NCI-H2107 treated with DMSO at 0.1 percent for 48 hours (cell line): ENCODE results near the gene GNRH2.
"Not testable (repeated sequence)": the region's sequence is repeated elsewhere in the genome, so short reads cannot be mapped to it uniquely, and the experiment has no call there.

Experiments
- DNase-seq: peaks from one replicate; lab custom pipeline; 2025; ENCODE audit not compliant: unreplicated experiment; lab: John Stamatoyannopoulos, UW

The GNRH2 gene

DNA sequence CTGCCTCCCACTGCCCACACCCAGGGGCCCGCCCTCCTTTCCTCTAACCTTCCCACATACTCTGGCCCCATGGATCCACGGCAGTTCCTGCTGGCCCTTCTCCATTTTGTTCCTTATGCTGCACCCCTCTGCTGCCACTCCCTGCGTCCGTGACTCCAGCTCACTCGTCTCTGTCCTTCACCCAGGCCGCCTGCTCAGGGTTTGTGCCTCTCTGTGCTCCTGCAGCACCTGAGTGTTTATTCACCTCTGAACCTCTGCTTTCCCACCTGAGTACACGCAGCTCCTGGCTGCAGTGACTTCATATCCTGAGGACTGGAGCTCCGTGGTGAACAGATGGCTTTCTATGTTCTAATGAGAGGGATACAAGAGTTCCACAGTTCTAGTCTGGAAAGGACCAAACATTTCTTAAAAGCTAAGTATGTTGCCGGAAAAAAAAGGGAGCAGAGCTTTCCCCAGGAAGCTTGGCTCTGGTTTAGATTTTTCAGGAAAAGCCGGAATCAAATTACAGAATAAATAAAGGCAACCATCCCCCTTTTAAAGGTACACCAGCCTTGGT lies 1.5 kb upstream of the GNRH2 start:
- DNase-seq: no peak

GRCh38 chr20:3042625-3043024 lies 797 bp upstream of the GNRH2 start:
- DNase-seq: no peak

DNA sequence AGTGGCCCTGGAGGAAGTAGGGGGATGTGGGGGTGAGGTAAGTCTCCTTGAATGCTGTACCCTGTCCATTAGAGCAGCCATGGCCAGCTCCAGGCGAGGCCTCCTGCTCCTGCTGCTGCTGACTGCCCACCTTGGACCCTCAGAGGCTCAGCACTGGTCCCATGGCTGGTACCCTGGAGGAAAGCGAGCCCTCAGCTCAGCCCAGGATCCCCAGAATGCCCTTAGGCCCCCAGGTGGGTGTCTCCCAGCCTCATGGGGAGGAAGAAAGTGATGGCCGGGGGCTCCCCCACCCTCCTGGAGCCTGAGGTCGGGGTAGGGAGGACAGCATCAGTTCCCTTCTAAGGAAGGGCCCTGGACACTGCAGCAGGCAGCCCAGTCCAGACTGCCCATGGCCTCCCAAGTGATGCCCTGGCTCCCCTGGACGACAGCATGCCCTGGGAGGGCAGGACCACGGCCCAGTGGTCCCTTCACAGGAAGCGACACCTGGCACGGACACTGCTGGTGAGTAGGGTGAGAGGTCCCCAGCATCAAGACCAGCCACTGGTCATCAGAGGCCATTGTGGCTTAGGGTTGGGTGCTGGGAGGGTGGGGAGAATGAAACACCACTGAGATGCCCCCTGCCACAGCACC lies 1.0 kb downstream of the GNRH2 start:
- no peak for DNase-seq

- no peak for DNase-seq
These were observed 1.8 kb downstream of the GNRH2 start for GRCh38 chr20:3045042-3045815.

DNA sequence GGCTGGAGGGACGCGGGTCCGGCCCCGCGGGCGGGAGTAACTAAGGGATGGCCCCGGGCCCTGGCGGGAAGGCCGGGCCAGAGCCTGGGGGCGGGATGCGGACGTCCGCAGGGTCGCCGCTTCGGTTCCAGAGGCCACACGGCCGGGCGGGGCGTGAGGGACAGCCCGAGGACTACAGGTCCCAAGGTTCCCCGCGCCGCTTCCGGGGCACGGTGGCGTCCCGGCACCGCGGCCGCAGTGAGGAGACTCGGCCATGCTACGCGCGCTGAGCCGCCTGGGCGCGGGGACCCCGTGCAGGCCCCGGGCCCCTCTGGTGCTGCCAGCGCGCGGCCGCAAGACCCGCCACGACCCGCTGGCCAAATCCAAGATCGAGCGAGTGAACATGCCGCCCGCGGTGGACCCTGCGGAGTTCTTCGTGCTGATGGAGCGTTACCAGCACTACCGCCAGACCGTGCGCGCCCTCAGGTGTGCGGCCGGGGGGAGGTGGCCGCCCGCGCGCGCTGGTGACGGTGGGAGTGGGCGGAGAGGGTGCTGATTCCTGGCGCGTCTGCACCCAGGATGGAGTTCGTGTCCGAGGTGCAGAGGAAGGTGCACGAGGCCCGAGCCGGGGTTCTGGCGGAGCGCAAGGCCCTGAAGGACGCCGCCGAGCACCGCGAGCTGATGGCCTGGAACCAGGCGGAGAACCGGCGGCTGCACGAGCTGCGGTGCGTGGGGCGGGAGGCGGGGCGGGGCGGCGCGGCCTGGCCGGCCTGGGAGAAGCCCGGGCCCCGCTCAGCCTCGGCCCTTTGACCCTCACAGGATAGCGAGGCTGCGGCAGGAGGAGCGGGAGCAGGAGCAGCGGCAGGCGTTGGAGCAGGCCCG lies 2.6 kb downstream of the GNRH2 start, which contains the start of gene MRPS26:
Gene MRPS26, plus strand, starts transcription at position 237 of the 861 bp plus-strand sequence. Its CDS starts 17 bp downstream, at position 254.
- DNase-seq: no peak

- peak; percentile 85 for DNase-seq
These were observed 3.4 kb downstream of the GNRH2 start for GRCh38 chr20:3046677-3047462.

DNA sequence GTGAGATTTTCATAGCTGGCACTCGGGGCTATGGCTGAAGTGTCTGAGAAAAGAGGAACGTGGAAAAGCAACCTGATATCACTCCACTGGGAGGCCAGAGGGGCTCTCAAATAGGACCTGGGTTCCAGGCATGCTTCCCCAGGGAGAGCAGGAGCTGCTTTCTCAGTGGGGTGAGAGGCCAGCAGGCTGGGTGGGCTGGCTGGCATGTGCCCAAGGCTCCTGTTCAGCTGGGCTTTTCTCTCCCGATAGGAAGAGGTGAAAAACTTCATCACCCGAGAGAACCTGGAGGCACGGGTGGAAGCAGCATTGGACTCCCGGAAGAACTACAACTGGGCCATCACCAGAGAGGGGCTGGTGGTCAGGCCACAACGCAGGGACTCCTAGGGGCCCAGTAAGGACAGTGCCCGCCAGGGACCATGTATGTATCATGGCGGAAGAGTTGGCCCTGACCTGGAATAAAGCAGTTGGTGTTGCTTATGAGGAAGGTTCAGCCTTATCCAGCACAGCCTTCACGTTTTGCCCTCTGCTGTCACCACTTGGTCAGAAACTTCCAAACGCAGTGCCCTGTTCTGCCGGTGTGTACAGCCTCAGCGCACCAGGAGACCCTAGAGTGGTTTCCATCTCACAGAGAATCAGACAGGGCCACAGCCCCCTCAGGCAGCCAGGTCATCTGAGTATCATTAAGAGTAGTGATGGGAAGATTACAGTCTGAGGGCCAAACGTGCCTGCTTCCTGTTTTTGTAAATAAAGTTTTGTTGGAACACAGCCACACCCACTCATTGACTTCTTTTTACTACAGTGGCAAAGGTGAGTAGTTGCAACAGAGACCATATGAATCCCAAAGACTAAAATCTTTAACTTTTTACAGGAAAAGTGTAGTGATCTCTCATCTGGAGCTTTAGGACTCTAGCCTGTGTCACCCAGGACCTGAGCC lies 4.3 kb downstream of the GNRH2 start:
- no peak for DNase-seq

GRCh38 chr20:3051385-3052019 lies 8.1 kb downstream of the GNRH2 start:
- peak; percentile 13 for DNase-seq

GRCh38 chr20:3059489-3059888 lies 16.1 kb downstream of the GNRH2 start:
- no peak for DNase-seq

- DNase-seq: not testable (repeated sequence)
These were observed 20.7 kb downstream of the GNRH2 start for GRCh38 chr20:3064119-3064518.

DNA sequence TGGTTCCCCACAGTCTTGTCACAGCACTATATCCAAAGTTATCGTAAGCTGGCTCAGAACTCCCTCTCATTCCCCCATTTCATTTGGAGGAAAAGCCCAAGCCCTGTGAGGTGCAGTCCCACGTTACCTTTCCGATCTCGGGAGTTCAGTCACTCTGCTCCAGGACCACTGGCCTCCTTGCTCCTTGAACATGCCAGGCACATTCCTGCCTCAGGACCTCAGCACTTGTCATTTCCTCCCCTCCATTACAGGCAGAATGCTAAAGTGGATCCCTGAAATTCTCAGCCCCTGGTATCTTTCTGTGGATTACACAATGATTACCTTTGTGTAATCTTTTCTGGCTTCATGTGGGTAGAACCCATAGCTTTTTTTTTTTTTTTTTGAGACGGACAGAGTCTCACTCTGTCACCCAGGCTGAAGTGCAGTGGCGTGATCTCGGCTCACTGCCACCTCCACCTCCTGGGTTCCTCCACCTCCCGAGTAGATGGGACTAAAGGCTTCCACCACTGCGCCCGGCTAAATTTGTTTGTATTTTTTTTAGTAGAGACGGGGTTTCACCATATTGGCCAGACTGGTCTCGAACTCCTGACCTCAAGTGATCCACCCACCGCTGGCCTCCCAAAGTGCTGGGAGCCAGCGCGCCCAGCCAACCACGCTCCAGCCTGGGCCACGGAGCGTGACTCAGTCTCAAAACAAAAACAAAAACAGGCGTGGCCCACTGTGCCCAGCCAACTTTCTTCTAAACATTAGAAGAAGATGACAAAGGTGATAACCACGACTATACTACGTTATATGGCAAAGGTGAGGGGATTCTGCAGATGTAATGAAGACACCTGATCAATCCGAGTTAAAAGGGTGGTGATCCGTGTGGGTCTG lies 24.0 kb downstream of the GNRH2 start:
- no peak for DNase-seq

- no peak for DNase-seq
These were observed 24.7 kb downstream of the GNRH2 start for GRCh38 chr20:3068075-3068474.

- DNase-seq: peak; percentile 78
These were observed 25.8 kb downstream of the GNRH2 start for GRCh38 chr20:3068986-3069900.

DNA sequence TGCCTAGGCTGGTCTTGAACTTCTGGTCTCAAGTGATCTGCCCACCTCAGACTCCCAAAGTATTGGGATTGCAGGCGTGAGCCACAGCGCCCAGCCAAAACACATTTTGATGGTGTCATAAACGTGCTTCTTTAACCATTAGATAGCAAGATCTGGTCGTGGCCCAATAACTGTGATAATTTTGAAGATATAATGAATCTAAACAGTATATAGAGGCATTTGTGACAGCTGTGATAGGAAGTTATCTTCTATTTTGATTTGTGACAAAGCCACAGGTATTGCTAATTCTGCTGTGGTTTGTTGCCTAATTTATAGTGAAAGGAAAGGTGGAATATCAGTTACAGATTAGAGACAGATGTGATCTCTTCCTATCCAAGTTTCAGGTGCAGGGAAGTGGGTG lies 27.3 kb downstream of the GNRH2 start:
- no peak for DNase-seq

DNA sequence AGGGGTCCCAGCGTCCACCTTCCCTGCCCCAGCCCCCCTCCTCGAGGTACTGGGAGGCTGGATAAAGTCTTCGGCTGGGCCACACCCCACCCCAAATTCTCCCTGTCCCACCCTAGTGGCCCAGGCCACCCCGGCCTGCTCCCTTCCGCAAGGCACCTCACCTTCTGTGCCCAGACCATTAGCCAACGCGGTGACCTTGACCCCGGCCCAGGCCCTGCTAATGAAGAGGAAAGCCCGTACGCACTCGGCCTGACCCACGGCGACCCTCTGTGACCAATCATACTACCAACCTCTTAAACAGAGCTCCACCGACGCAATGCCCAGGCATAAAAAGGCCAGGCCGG lies 27.8 kb downstream of the GNRH2 start:
- DNase-seq: no peak

DNA sequence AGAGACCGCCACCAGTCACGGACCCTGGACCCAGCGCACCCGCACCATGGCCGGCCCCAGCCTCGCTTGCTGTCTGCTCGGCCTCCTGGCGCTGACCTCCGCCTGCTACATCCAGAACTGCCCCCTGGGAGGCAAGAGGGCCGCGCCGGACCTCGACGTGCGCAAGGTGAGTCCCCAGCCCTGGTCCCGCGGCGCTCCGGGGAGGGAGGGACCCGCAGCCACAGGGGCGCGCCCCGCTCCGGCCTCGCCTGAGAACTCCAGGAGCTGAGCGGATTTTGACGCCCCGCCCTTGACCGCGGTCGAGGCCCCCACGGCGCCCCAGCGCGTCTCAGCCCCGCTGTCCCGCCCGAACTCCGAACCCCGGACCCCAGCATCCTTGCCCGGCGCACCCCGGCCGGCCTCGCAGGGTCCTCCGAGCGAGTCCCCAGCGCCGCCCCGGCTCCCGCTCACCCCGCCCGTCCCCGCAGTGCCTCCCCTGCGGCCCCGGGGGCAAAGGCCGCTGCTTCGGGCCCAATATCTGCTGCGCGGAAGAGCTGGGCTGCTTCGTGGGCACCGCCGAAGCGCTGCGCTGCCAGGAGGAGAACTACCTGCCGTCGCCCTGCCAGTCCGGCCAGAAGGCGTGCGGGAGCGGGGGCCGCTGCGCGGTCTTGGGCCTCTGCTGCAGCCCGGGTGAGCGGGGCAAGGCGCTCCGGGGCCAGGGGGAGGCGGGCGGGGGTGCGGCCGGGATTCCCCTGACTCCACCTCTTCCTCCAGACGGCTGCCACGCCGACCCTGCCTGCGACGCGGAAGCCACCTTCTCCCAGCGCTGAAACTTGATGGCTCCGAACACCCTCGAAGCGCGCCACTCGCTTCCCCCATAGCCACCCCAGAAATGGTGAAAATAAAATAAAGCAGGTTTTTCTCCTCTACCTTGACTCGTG lies 28.4 kb downstream of the GNRH2 start, which contains the start of gene OXT:
Gene OXT, plus strand, starts transcription at position 11 of the 920 bp plus-strand sequence. Its CDS starts 36 bp downstream, at position 47.
- DNase-seq: no peak
